Stimulated activated CD4-positive, alpha-beta T cell treated with anti-CD3 and anti-CD28 coated beads, Interleukin-4, amount 100 ng/mL, for 1 hour (primary cell): ENCODE data around the gene PALD1.

Source experiments
- DNase-seq: peaks from one replicate; pipeline ENCODE4 v3.0.0-alpha.2; 2020

Gene PALD1

GRCh38 chr10:70478191-70479164 is at the start of gene PALD1:
PALD1 (plus strand) TSS chr10:70478767; CDS start chr10:70525952, 47,185 bp downstream.
- DNase-seq, result peak; percentile 65

DNA sequence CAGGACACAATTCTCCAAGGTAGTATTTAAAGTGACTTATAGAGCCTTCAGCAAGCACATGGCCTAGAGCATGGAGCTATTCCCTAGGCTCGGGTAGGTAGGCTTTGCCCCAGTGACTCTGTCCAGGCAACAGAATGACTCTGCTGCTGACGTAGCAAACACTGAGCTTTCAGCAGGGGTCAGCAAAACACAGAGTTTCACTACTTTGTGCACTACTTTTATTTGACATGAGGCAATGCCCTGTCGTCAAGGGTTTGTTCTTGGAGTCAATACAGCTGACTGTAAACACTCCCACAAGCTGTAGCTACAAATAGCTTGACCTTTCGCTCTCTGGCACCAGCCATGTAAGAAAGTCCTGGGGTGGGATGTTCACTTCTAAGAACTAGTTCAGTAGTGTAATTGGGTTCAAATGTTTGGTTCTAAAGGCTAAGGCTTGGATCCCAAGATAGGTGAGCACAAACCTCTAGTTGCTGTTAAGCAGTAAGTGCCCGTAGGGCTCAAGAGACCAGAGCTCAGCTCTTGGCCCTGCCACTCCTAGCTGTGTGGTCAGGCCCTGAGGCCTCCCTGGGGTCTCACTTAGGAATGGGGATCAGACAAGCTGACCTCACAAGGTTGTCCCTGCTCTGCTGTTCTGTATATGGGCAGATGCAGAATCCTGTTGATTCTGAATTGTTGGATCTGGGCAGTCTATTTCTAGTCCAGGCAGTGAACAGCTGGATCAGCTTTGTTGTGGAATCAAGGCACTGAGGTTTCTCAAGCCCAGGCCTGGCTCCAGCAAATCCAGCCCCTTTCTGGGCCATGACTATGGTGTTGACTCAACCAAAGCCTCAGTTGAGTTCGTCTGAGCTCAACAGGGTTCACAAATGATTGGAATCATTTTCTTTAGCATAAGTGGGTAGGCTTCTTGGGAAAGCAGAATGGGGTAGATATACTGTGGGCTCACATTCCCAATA is 47.8 kb upstream of the PALD1 start:
- no peak for DNase-seq

DNA sequence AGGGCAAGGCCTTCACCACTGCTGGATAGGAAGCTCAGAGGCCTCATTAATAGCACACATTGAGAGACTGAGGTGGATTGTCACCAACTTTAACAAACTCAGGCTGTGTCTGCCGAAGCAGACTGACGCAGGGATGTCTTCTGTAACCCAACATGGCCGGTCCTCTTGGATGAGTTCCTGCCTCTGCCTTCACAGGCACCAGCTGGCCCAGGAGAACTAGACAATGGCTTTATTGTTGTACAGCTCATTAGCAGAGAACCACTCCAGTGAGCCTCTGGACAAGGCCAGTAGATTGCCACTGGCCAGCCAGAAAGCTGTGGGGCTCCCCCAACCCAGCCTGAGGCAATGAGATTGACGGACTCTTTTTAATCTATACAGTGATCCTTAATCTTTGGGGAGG is 46.5 kb upstream of the PALD1 start:
- DNase-seq, result no peak

DNA sequence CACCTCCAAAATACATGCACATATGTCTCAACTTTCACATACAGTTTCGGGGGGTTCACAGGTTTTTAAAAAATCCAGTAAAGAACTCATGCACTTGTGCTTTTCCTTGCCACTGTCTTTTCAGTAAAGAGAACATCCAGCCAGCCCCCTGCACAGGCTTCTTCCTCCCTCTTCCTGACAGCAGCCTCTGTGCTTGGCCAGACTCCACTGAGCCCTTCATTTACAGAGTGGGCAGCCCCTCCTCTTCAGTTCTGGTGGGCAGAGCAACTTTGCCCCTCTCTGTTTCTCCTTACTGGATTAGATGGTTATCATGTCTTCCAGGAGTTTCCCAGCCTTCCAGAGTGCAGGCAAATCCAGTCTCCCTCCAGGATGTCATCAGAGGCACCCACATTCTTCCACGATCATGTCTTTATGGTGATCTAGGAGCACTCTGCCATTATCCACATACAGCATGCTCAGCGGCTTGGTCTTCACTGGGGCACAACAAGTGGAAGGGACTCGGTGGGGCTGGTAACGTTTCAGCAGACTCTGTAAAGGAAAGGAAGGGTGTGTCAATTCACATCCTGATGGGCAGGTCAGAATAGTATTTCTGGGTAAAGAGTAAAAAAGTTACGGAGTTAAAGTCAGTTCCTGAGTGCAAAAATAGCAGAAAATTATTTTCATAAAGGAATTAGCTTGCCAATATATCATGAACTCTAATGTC is 45.9 kb upstream of the PALD1 start:
- no peak for DNase-seq

- DNase-seq, result no peak
These were observed 44.8 kb upstream of the PALD1 start for GRCh38 chr10:70433581-70434280.

- no peak for DNase-seq
These were observed 43.1 kb upstream of the PALD1 start for GRCh38 chr10:70435241-70436085.

- DNase-seq, result no peak
These were observed 40.8 kb upstream of the PALD1 start for GRCh38 chr10:70437721-70438120.

DNA sequence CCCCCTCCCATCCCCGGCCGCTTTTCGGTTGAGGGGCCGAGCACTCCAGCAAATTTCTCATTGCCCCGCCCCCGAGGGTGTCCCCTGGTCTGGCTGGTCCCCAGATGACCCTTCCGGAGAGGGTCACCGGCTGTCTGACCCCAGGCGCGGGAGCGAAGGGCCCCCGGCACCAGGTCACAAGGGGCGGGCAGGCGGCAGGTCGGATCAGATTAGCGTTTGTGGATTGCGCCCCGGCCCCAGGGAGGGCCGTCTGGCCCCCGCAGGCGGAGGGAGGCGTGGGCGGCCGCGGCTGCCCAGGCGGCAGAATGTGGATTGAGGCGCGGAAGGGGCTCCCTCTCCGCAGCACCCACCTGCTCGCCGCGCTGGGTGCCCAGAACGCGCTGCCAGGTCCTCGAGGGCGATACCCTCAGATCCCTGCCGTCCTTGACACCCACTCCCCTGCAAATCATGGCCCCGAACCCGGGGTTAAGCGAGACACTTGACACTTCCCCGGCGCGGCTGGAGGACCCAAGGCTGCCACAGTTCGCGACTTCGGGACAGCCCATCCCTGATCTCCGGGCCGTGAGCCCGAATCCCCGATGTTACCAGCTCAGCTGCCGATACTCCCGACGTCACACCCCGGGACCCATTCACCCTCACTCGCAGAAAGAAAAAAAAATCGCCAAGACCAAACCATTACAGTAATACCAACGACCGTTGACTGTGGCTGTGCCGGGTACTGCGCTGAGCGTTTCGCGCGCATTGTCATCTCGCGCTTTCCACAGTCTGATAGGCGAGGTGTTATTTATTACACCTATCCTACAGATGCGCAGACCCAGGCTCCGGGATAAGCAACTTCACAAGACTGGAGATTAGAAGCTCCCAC is 38.0 kb upstream of the PALD1 start:
- DNase-seq, result no peak

DNA sequence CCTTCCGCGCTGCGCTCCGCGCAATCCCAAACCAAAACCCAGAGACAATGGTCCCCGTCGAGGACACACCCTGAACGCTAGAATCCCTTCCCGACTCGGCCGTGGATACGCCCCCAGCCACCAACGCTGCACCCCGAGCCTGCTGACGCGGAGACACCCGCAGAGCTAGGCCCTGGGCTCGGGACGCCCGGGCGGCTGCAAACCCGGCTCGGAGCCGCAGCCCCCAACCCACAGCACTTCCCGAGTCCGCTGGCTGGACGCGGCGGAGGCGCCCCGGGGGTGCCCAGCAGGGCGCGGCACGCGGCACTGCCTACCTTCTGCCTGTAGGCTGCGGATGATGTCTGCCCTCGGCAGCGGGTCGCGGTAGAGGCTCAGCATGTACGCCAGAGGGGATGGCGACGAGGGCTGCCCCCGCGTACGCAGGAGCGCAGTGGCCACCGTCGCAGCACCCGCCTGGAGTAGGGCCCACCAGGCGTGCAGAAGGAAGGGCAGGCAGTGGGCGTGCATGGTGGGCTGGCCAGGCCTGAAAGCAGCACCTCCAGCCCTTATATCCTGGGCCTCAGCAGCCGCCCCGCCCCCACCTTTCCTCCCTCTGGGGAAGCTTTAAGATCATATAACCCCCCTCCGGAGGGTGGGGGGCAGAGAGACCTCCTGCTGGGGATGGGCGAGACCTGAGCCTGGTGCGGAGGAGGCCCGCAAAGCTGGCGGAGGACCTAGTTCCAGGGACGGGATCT is 37.2 kb upstream of the PALD1 start, which contains the start of gene NODAL:
NODAL (minus strand) TSS at position 521 of the 734 bp plus-strand sequence; CDS start at position 507, 14 bp downstream.
- DNase-seq, result no peak

GRCh38 chr10:70441895-70442309 is 36.7 kb upstream of the PALD1 start:
- no peak for DNase-seq

GRCh38 chr10:70442332-70442988 is 36.1 kb upstream of the PALD1 start:
- DNase-seq, result no peak

GRCh38 chr10:70444744-70445143 is 33.8 kb upstream of the PALD1 start:
- DNase-seq, result no peak

GRCh38 chr10:70445718-70446657 is 32.6 kb upstream of the PALD1 start:
- DNase-seq, result no peak

GRCh38 chr10:70448236-70448635 is 30.3 kb upstream of the PALD1 start:
- no peak for DNase-seq

DNA sequence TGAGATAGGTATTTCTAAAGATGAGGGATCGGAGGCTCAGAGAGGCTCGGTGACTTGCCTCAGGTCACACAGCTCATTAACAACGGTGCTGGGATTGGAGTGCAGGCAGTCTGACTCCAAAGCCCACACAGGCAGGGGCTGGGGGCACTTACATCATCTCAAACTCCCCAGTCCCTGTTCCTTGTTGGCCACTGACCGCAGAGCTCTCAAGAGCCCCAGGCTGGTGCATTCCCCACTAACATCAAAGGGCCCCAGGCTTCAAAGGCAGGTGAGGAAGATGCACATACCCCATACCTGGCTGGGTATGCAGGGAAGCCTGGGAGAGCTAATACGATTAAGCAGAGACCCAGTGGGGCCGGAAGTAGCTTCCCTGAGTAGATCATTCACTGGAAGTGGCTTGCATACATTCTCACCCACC is 23.3 kb upstream of the PALD1 start:
- DNase-seq, result no peak

DNA sequence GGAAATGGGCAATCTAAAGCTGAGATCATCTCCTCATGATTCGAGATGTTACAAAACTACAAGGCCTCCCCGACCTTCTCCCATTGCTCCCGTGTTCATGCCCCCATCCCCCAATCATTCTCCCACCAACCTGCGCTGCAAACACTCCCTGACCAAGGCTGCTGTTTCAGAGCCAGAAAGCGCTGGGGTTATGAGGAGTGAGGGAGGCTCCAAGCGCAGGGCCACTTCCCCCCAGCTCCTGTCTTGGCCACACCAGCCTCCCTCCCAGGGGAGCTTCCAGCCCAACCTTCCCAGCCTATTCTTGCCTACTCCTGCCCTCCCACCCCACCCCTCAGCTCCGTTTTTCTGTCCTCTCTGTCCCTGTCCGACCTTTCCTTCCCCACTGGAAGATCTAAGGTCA is 22.4 kb upstream of the PALD1 start:
- no peak for DNase-seq

GRCh38 chr10:70457759-70458305 is 20.7 kb upstream of the PALD1 start:
- DNase-seq, result no peak
